Measurements from ENCODE around the gene R3HDM4.
A peak's percentile ranks its signal among the peaks of the same experiment; 100 is the strongest.

The R3HDM4 gene

GRCh38 chr19:947090-947706 is 34.2 kb upstream of the R3HDM4 start:
- no peak for DNase-seq

- no peak for DNase-seq
Observed at GRCh38 chr19:945401-946252, 32.6 kb upstream of the R3HDM4 start.

GRCh38 chr19:944663-945241 is 31.7 kb upstream of the R3HDM4 start:
- no peak for DNase-seq

GRCh38 chr19:944171-944567 is 31.1 kb upstream of the R3HDM4 start:
- no peak for DNase-seq

GRCh38 chr19:943551-944170 is 30.6 kb upstream of the R3HDM4 start:
- DNase-seq = no peak

- DNase-seq = no peak
Observed at GRCh38 chr19:942133-942645, 29.2 kb upstream of the R3HDM4 start.

GRCh38 chr19:941292-942132 is 28.5 kb upstream of the R3HDM4 start:
- DNase-seq = no peak

- DNase-seq = peak; percentile 39
Observed at GRCh38 chr19:940591-941291, 27.7 kb upstream of the R3HDM4 start.

- DNase-seq = no peak
Observed at GRCh38 chr19:939922-940321, 26.9 kb upstream of the R3HDM4 start.

GRCh38 chr19:939439-939838 is 26.4 kb upstream of the R3HDM4 start:
- DNase-seq = no peak

- DNase-seq = no peak
Observed at GRCh38 chr19:938233-938923, 25.4 kb upstream of the R3HDM4 start.

- peak; percentile 55 for DNase-seq
Observed at GRCh38 chr19:937259-937694, 24.3 kb upstream of the R3HDM4 start.

GRCh38 chr19:936175-936546 is 23.1 kb upstream of the R3HDM4 start:
- DNase-seq = no peak

GRCh38 chr19:934865-935479 is 22.0 kb upstream of the R3HDM4 start:
- DNase-seq = no peak

- DNase-seq = no peak
Observed at GRCh38 chr19:934197-934840, 21.3 kb upstream of the R3HDM4 start.

- no peak for DNase-seq
Observed at GRCh38 chr19:933553-933882, 20.5 kb upstream of the R3HDM4 start.

- DNase-seq = no peak
Observed at GRCh38 chr19:932648-933552, 19.9 kb upstream of the R3HDM4 start.

- no peak for DNase-seq
Observed at GRCh38 chr19:931860-932647, 19.0 kb upstream of the R3HDM4 start.

All from activated CD4-positive, alpha-beta T cell treated with anti-CD3 and anti-CD28 coated beads, Interleukin-2, amount 50 U/mL, for 16 hours (primary cell).